RKO (cell line): Measurements from ENCODE around the gene GBA2.
A peak's percentile ranks its signal among the peaks of the same experiment; 100 is the strongest.

Experiments used
- DNase-seq: peaks from one replicate; pipeline ENCODE4 v3.0.0-alpha.2; 2016; ENCODE audit warnings: low spot score

GBA2 gene

GRCh38 chr9:35748858-35749514, at the start of gene GBA2, which contains the start of gene RGP1:
GBA2 (minus strand) TSS chr9:35749228; CDS start chr9:35748704, 524 bp downstream.
RGP1 (plus strand) TSS chr9:35749287; CDS start chr9:35749756, 469 bp downstream.
- peak; percentile 75 for DNase-seq

GRCh38 chr9:35797311-35798109, 48.5 kb upstream of the GBA2 start:
- no peak for DNase-seq

GRCh38 chr9:35795695-35796094, 46.7 kb upstream of the GBA2 start:
- DNase-seq = no peak

- DNase-seq = no peak
Measured at GRCh38 chr9:35793461-35793860, 44.4 kb upstream of the GBA2 start.

DNA sequence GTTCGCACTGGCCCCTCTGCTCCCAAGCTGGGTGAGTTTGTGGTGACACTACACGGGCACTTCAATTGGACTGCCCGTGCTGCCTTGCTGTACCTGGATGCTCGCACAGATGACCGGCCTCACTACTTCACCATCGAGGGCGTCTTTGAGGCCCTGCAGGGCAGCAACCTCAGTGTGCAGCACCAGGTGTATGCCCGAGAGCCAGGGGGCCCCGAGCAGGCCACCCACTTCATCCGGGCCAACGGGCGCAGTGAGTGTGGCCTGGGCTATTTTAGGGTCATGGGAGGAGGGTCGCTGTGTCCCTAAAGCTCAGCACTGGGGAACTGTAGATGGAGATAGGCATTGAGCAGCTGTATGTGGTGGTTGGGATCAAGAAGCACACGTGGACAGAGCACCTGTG, 43.8 kb upstream of the GBA2 start:
- no peak for DNase-seq

GRCh38 chr9:35792024-35792813, 43.2 kb upstream of the GBA2 start:
- DNase-seq = no peak

DNA sequence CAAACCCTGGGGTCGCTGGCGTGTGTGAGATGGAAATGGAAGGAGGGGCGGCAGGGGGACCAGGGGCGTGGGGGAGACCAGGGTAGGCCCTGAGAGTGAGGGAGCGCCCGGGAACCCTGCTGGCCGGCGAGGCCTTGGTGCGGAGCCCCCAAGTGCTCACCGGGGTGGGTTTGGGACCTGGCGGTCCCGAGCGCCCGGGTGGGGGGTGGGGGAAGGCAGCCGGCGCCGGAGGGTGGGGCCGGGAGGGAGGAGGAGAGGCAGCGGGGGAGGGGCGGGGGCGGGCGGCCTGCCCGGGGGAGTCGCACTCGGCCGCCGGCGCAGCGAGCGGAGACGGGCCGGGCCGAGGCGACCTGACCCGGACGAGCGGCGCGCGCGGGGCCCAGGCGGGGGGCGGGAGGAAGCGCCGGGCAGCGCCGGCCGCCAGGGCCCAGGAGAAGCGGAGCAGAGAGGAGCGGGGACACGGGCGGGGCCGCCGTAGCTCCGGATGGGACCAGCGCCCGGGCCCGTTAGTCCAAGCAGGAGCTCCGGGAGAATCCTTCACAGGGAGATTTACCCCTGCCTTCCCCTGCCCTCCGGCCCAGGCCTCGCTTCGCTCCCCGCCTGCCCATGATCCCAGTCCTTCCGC, 42.4 kb upstream of the GBA2 start, which contains the start of gene NPR2:
Gene NPR2, plus strand, starts transcription at position 295 of the 625 bp plus-strand sequence. CDS start 818 bp downstream, outside the sequence.
- DNase-seq = no peak

DNA sequence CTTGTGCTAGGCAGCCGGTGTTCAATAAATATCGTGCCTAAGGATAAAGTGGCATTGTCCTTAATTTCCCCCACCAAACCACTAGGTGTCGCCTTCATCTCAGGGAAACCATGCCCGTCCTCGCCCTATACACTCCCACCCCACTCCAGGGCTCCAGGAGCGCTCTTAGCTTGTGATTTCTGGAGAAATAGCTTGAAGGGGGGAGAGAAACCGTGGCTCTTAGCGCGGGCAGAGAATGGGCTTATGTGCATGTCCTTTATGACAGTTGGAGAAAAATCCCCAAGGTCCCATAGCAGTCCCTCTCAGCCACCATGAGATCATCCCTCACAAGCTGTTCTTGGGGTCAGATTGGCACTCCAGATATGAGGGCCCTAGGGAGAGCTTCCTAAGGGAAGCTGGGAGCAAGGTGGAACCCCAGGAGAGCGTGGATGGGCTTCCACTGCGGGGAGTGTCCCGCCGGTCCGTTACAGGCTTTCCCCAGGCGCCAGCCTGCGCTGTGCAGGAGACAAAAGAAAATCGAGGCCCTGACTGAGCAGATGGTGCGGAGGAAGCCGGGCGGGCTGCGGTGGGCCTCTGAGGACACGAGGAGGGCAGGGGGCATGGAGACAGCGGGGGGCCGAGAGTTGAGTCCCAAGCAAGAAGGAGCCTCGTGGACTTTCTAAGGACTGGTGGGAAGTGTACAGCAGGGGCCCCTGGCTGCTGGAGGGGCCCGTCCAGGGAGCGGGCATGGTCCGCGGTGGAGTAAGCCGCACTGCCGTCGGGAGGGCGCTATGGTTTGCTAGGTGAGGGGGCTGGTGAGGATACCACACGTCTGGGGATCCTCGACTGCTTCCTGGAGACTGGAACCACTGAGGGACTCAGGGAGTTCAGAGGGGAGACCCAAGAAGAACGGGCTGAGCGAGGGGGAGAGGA, 41.6 kb upstream of the GBA2 start:
- peak; percentile 57 for DNase-seq

DNA sequence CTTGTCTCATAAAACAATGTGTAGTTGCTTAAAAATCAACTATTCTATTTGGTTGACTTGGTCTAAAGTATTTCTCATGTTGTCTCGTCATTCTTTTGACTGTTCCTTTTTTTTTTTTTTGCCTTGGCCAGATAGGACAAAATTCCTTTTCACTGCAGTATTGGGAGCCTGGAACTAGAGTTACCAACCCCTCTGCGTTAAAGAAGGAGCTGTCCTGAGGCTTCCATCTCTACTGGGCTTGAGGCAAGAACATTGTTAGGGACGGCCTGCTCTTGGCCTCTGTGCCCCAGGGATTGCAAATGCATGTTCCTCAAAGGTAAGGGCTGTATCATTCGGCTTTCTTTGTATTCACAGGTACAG, 41.0 kb upstream of the GBA2 start:
- DNase-seq = no peak

- no peak for DNase-seq
Measured at GRCh38 chr9:35789541-35789940, 40.5 kb upstream of the GBA2 start.

DNA sequence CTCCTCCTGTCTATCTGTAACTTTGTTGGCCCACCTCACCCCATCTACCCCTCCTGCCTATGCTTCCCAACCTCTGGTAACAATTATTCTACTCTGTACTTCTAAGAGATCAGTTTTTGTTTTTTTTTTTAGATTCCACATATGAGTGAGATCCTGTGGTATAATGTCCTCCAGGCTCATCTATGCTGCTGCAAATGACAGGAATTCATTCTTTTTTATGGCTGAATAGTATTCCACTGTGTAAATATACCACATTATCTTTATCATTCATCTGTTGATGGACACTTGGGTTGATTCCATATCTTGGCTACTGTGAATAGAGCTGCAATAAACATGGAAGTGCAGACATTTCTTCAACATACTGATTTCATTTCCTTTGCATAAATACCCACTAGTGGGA, 34.4 kb upstream of the GBA2 start:
- DNase-seq = no peak

DNA sequence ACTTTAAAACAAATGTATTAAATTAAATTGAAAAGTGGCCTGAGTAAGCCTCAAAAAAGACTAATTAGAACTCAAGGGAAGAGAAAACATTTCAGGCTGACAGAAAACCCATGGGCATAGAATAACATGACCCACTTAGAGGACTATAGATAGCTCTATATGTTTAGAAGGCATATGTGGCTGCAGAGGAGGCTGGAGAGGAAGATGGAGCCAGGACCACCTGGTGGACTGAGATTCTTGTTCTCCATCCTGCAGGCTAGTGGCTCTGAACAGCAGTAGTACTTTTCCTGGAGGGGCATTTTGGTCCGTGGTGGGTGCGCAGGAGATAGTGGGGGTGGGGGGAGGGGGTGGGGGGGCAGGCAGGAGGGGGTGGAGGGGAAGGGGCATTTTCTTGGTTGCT, 32.0 kb upstream of the GBA2 start:
- no peak for DNase-seq

DNA sequence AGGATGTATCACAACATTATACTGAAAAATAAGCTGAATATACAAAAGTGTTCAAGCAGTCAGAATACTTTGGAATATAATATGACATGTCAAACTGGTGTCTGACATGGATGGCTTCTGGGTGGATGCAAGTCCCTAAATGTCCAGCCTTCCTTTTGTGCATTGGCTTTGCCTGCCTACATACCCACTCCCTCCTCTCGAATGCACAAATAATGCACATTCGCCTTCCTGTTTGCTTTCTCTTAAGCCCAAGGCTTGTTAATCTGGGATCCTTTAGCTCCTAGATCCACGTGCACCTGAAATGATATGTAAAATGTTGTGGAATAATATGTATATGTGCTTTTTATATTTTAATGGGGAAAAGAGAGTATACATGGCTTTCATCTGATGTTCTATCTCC, 29.5 kb upstream of the GBA2 start:
- DNase-seq = no peak

DNA sequence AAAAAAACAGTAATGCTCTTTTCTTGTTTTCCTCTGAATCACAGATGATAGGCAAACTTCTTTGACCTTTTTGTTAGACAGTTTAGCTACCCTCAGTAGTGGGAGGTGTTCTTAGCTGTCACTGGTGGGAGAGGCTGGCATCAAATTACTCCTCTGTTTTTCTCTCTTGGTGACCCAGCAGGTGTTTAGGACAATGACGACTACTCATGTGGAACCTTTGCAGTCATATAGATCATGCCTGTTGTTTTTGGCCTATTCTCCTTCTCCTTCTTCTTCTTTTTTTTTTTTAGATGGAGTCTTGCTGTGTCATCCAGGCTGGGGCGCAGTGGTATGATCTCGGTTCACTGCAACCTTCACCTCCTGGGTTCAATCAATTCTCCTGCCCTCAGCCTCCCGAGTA, 27.0 kb upstream of the GBA2 start:
- DNase-seq = no peak

DNA sequence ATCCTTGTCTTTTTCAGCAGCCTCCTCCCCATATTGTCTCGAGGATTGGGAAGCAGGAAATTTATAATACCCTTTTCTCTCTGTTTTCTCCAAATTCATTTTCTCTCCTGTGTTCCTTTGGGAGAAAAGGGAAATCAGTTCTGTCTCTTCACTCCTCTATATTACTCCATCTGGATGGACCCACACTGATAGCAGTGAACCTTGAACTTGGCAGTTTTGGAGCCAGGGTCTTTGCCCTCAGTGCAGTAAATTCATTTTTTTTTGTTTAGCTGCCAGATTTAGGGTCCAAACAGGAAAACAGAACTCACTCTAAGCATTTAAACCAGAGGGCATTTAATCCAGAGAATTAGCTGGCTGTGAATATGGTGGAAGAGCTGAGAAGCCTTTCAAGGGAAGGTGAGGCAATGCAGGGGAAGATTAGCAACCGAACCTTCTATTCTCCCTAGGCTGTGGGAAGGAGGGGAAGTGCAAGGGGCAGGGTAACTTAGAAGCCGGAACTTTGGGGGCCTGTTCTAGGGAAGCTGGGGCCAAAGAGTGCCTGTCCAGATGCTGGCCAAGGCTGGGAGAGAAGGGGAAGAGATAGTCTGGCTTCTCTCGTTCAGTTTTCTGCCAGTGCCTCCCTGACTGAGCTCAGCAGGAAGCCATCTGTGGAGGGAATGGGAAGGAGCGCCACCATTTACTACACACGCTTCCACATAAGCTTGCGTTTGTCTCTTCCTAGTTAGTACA, 26.0 kb upstream of the GBA2 start:
- DNase-seq = no peak

DNA sequence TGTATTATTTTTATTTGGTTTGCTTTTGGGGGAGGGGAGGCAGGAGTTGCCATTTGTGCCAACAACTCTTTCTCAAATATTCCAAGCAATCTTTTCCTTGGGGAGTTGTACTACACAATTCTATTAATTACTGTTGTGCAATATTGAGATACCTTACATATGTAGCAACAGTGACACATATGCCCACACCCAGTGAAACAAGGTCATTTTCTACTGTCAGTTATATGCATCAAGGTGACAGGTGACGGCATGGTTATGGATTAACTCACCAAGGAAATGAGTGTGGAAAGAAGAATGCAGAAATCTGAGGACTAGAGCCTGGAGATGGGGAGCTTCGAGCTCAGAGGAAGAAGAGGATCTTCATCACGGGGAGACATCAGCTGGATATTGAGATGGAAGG, 22.9 kb upstream of the GBA2 start:
- no peak for DNase-seq

DNA sequence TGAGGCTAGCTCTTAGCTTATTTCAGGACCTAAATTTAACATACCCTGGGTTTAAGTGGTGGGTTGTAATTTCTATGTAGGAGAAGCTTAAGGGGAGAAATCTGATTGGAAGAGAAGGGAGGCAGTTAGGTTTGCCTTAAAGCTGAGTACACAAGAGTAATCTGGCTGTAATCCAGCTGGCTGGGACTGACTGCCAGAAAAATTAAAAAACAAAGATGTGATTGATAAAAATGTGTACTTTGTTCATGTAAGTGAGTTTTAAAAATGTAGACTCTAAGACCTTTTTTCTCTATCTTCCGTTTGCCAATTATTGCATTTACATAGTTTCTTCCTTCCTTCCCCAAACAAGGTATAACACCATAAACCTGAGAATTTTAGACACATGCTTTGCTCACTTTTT, 22.5 kb upstream of the GBA2 start:
- no peak for DNase-seq

GRCh38 chr9:35771075-35771433, 22.0 kb upstream of the GBA2 start:
- DNase-seq = no peak

DNA sequence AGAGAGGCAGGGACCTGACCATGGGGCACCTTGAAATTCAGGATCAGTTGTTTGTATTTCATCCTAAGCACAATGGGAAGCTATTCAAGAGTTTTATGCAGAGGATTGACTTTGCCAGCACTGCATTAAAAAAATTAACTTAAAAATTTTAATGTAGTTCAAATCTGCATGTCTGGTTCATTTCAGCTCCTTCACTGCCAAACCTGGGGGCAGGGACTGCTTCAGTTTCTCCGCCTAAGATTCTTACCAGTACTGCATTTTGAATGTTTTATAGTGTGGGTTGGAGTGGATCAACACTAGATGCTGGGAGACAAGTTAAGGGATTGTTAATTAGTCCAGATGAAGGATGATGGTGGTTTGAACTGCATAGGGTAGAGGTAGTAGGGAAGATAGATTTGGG, 20.7 kb upstream of the GBA2 start:
- no peak for DNase-seq

- DNase-seq = no peak
Measured at GRCh38 chr9:35767458-35767857, 18.4 kb upstream of the GBA2 start.

GRCh38 chr9:35766997-35767396, 18.0 kb upstream of the GBA2 start:
- no peak for DNase-seq
